IPS-NIHi7 (cell line): ENCODE results near the gene P4HA2.

Experiments
- DNase-seq: peaks from one replicate; pipeline ENCODE4 v3.0.0; 2012; ENCODE audit warnings: mixed read lengths; ENCODE audit errors: extremely low spot score

Gene P4HA2

GRCh38 chr5:132264546-132265335 is 37.1 kb upstream of the P4HA2 start:
- DNase-seq, result no peak

- DNase-seq, result no peak
These were observed 36.1 kb upstream of the P4HA2 start for GRCh38 chr5:132263548-132264261.

- DNase-seq, result no peak
These were observed 35.4 kb upstream of the P4HA2 start for GRCh38 chr5:132262882-132263547.

- no peak for DNase-seq
These were observed 34.5 kb upstream of the P4HA2 start for GRCh38 chr5:132261881-132262845.

- no peak for DNase-seq
These were observed 33.3 kb upstream of the P4HA2 start for GRCh38 chr5:132260714-132261551.

GRCh38 chr5:132260051-132260450 is 32.4 kb upstream of the P4HA2 start:
- no peak for DNase-seq

- no peak for DNase-seq
These were observed 31.6 kb upstream of the P4HA2 start for GRCh38 chr5:132259069-132259851.

- no peak for DNase-seq
These were observed 30.7 kb upstream of the P4HA2 start for GRCh38 chr5:132258102-132259068.

- DNase-seq, result peak; percentile 89
These were observed 29.8 kb upstream of the P4HA2 start, which contains the start of gene PDLIM4 for GRCh38 chr5:132257131-132258101. Gene PDLIM4, plus strand, starts transcription at chr5:132257696. Its CDS starts 39 bp downstream, at chr5:132257735.

GRCh38 chr5:132256783-132257130 is 29.1 kb upstream of the P4HA2 start:
- no peak for DNase-seq

GRCh38 chr5:132256086-132256782 is 28.6 kb upstream of the P4HA2 start:
- DNase-seq, result no peak

- DNase-seq, result no peak
These were observed 26.8 kb upstream of the P4HA2 start for GRCh38 chr5:132254321-132254977.

GRCh38 chr5:132253452-132254320 is 26.0 kb upstream of the P4HA2 start:
- DNase-seq, result no peak

- no peak for DNase-seq
These were observed 25.4 kb upstream of the P4HA2 start for GRCh38 chr5:132253008-132253441.

GRCh38 chr5:132251220-132251725 is 23.6 kb upstream of the P4HA2 start:
- DNase-seq, result no peak
